ENCODE data around the gene PMPCA.

The PMPCA gene, protein sequence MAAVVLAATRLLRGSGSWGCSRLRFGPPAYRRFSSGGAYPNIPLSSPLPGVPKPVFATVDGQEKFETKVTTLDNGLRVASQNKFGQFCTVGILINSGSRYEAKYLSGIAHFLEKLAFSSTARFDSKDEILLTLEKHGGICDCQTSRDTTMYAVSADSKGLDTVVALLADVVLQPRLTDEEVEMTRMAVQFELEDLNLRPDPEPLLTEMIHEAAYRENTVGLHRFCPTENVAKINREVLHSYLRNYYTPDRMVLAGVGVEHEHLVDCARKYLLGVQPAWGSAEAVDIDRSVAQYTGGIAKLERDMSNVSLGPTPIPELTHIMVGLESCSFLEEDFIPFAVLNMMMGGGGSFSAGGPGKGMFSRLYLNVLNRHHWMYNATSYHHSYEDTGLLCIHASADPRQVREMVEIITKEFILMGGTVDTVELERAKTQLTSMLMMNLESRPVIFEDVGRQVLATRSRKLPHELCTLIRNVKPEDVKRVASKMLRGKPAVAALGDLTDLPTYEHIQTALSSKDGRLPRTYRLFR

DNA sequence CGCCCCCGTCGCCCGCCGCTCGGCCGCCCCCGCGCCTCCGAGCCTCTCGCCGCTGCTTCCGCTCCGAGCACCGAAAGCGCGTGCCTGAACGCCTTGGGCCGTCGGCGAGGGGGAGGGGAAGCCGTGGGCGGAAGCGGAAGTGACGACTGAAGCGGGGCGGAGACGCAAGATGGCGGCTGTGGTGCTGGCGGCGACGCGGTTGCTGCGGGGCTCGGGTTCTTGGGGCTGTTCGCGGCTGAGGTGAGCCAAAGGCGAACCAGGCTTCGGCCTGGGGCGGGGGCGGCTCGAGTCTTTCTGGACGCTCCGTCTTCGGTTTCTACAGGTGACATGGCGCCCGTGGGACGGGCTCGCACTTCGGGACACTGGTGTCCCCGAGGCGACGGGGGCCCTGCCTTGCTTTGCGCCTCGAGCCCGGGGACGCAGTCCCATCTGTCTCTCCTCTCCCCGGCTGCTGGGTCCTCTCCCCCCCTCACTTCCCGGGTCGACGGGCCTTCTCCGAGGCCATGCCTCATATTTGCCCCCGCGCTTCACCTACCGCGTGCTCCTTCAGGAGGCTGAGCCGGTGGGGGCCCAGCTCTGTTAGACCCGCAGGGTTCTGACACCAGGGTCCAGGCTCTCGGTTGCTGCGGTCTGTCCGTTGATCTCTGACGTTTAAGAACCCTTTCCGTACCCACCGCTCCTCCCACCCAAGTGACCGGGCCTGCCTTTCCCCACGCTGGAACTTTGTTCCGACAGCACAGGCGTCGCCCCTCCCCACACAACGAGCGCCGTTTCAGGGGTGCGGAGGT lies at the start of gene PMPCA, which contains the start of gene ENTR1:
Gene PMPCA (plus strand): TSS at position 159 of the 788 bp plus-strand sequence. CDS start 11 bp downstream, at position 170.
Gene ENTR1 (minus strand): TSS at position 115 of the 788 bp plus-strand sequence. CDS start 217 bp downstream, outside the sequence.
- TF ChIP-seq, protein P1, sequence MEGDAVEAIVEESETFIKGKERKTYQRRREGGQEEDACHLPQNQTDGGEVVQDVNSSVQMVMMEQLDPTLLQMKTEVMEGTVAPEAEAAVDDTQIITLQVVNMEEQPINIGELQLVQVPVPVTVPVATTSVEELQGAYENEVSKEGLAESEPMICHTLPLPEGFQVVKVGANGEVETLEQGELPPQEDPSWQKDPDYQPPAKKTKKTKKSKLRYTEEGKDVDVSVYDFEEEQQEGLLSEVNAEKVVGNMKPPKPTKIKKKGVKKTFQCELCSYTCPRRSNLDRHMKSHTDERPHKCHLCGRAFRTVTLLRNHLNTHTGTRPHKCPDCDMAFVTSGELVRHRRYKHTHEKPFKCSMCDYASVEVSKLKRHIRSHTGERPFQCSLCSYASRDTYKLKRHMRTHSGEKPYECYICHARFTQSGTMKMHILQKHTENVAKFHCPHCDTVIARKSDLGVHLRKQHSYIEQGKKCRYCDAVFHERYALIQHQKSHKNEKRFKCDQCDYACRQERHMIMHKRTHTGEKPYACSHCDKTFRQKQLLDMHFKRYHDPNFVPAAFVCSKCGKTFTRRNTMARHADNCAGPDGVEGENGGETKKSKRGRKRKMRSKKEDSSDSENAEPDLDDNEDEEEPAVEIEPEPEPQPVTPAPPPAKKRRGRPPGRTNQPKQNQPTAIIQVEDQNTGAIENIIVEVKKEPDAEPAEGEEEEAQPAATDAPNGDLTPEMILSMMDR (IDR thresholded peaks at IDR 0.05), result no peak

DNA sequence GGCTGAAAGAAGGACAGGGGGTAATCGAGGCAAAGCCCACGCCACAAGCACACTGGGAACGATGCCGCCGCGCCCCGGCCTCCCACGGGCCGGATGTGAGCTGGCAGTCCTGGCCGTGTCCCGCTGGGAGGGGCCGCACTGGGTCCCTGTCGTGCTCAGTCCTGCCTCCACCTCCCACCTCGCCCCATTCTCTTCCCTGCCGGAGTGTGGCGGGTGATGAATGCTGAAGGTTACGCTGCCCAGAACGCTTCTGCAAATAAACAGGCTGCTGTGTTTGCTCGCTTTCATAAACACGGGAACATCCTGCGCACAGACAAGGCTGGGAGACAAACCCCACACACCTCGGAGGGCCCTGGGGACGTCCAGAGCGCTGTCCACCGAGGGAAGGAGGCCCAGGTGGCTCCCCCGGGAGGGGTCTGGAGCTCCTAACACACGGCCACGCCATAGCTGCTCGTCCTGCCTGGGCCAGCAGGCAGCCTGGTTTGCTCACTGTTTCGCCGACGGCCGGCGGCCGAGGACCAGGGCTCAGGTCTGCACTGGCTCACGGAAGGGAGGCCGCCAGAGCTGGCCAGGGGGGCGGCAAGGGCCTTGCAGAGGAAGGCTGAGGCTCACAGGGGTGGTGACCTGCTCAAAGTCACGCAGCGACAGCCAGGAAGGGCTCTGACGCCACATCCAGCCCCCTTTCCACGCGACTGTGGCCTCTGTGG lies 49.3 kb upstream of the PMPCA start:
- TF ChIP-seq, protein P1 (IDR thresholded peaks at IDR 0.05), result no peak

DNA sequence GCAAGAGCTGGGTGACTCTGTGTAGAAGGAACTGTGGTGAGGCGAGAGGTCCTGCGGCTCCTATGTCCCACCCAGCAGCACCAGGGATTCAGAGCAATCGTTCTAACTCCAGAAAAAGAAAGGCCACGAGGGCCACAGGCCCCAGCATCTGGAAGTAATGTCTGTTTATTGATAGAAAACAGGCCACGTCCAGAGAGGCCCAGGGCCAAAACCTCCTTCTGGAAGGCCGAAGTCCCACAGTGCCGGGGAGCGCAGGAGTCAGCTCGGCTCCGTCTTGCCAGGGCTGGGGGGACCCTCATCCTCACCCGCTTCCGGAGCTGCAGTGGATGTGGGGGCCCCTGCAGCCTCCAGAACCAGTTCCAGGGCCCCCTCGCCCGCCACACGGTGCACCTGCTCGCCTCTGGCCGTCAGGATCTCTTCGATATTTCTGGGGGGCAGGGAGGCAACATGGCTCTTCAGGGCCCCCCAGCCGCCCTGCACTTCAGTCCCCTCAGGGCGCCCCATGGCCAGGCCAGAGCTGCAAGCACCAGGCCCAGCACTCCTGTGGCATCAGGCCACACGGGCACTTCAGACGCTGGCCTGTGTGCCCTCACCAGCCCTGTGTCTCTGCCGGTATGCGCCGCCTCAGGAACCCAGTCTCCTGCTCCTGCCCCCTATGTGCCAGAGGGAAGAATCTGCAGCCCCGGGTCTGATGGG lies 48.6 kb upstream of the PMPCA start:
- TF ChIP-seq, protein P1 (IDR thresholded peaks at IDR 0.05), result no peak

DNA sequence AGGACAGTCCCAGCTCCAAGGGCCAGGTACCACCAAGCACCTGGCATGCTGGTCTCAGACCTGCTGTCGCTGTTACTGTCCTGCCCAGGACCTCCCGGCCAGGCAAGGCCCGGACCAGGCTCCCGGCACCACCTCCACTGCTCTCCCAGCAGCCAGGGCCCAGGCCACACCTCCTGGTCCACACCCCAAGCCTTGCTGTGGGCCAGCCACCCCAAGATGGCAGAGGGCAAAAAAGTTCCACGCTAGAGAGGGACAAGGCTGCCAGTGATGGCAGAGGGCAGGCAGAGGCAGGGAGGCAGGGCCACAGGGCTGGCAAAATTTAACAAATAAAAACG lies 48.0 kb upstream of the PMPCA start:
- TF ChIP-seq, protein P1 (IDR thresholded peaks at IDR 0.05), result no peak

DNA sequence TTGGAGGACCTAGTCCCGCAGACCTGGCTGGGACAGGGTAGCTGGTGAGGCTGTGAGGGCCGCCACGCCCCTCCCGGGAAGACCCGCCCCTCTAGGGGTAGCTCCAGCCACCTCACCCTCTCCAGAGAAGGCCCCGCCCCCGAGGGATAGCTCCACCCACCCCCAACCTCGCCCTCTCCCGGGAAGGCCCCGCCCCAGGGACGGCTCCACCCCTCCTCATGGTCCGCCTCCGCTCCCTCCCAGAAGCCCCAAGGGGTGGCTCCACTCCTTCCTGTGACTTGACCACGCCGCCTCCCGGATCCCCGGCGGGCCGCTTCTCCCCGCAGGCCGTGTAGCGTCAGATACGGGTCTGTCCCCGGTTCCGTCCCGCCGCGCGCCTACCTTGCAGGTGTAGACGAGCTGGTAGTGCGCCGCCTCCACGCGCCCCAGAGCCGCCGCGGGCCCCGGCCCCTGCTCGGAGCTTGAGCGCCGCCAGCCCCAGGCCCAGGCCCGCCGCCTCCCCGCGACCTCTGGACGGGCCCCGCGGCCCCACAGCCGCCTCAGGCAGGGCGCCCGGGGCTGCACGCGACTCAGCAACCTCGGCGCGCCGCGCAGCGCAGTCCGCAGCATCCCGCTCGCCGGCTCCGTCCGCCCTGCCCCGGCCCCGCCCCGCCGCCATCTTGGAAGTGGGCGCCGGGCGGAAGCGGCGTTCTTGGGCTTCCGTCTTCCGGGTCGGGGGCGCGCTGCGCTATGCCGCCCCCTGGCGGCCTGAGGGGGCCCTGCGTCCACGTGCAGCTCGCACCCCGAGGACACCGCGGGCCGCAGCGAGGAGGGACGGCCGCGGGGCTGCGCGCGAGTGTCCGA lies 47.1 kb upstream of the PMPCA start, which contains the start of gene DNLZ:
Gene DNLZ (minus strand): TSS at position 639 of the 843 bp plus-strand sequence. CDS start 30 bp downstream, at position 609.
- TF ChIP-seq, protein P1 (IDR thresholded peaks at IDR 0.05), result peak; percentile 99

DNA sequence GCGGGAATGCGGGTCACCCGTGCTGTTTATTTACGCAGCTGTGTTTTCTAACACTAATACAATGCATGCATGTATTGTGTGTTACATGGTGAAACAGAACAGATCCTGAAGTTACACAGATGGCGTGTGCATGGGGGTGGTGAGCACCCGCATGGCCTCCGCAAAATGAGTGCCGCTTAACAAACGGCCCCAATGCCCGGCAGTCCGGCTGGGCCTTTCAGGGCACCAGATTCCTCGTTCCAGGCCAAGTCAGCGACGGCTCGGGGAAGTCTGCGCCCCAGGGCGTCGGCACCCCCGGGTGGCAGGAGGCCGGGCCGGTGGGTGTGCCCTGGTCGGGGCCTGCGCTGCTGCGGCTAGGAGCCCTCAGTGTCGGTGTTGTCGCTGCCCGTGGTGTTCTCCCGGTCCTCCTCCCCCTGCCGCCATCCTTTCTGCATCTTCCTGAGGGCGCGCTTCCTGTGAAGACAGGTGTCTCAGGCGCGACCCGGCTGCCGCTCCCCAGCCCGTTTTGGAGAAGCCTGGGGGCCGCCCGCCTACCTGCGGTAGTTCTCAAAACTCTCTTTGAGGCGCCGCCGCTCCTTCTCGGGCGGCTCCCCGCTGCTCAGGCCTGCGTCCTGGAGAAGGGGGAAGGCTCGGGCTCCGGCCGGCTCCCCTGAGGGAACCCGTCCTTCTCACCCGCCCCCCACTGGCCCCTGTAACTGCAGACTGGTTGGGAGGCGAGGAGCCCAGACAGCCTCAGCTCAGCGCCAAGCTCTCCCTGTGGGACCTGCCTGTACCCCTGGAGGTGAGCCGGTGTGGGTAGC lies 46.3 kb upstream of the PMPCA start:
- TF ChIP-seq, protein P1 (IDR thresholded peaks at IDR 0.05), result no peak; the same call in none of the 2 replicates
